Adipocyte (in vitro differentiated cells): ENCODE data around the gene ROBO3.
A peak's percentile ranks its signal among the peaks of the same experiment; 100 is the strongest.

Source experiments
- DNase-seq: peaks from one replicate; pipeline ENCODE4 v3.0.0-alpha.2; 2015; ENCODE audit warnings: low read depth
- H3K27me3 ChIP-seq: replicated peaks from 2 replicates; pipeline ENCODE4 v1.7.0; 2013; ENCODE audit warnings: mild to moderate bottlenecking, low read length, moderate library complexity; ENCODE audit not compliant: control insufficient read depth, insufficient read depth
- H3K36me3 ChIP-seq: 2 replicates; pipeline ENCODE4 v1.7.0; 2013; ENCODE audit warnings: low read length, mild to moderate bottlenecking, moderate library complexity; ENCODE audit not compliant: control insufficient read depth, insufficient read depth, severe bottlenecking
- H3K4me1 ChIP-seq: 2 replicates; pipeline ENCODE4 v1.7.0; 2013; ENCODE audit warnings: mild to moderate bottlenecking, low read length, moderate library complexity; ENCODE audit not compliant: control insufficient read depth, insufficient read depth
- H3K4me3 ChIP-seq: 2 replicates; pipeline ENCODE4 v1.7.0; 2013; ENCODE audit warnings: mild to moderate bottlenecking, low read length, moderate library complexity
- H3K9ac ChIP-seq: 2 replicates; pipeline ENCODE4 v1.7.0; 2013; ENCODE audit warnings: mild to moderate bottlenecking, low read length, moderate library complexity
- H3K9me3 ChIP-seq: 2 replicates; pipeline ENCODE4 v1.7.0; 2013; ENCODE audit warnings: mild to moderate bottlenecking, low read length, moderate library complexity; ENCODE audit not compliant: control insufficient read depth

ROBO3 gene

GRCh38 chr11:124844664-124845079 lies 20.6 kb upstream of the ROBO3 start:
- H3K4me1 ChIP-seq = peaks cover 6% of the 10 kb centered on the region
- no peaks in the 10 kb centered on the region for H3K36me3 ChIP-seq
- H3K27me3 ChIP-seq = peaks cover 100% of the 10 kb centered on the region
- no peak for DNase-seq
- no peak overlapping the region for H3K4me3 ChIP-seq
- no peak overlapping the region for H3K9ac ChIP-seq
- H3K9me3 ChIP-seq = peaks cover 6% of the 10 kb centered on the region

GRCh38 chr11:124846070-124846673 lies 19.1 kb upstream of the ROBO3 start:
- peaks cover 3% of the 10 kb centered on the region for H3K4me1 ChIP-seq
- DNase-seq = no peak
- H3K36me3 ChIP-seq = no peaks in the 10 kb centered on the region
- no peak overlapping the region for H3K4me3 ChIP-seq
- peaks cover 98% of the 10 kb centered on the region for H3K27me3 ChIP-seq
- peaks cover 6% of the 10 kb centered on the region for H3K9me3 ChIP-seq
- H3K9ac ChIP-seq = no peak overlapping the region

- no peak overlapping the region for H3K4me3 ChIP-seq
- DNase-seq = no peak
- peaks cover 7% of the 10 kb centered on the region for H3K4me1 ChIP-seq
- H3K27me3 ChIP-seq = peaks cover 61% of the 10 kb centered on the region
- peaks cover 9% of the 10 kb centered on the region for H3K9me3 ChIP-seq
- no peaks in the 10 kb centered on the region for H3K36me3 ChIP-seq
- H3K9ac ChIP-seq = no peak overlapping the region
Measured at GRCh38 chr11:124859171-124859570, 6.1 kb upstream of the ROBO3 start.

GRCh38 chr11:124861670-124862069 lies 3.6 kb upstream of the ROBO3 start:
- peaks cover 25% of the 10 kb centered on the region for H3K4me1 ChIP-seq
- no peaks in the 10 kb centered on the region for H3K9me3 ChIP-seq
- H3K9ac ChIP-seq = no peak overlapping the region
- H3K4me3 ChIP-seq = no peak overlapping the region
- DNase-seq = no peak
- peaks cover 67% of the 10 kb centered on the region for H3K27me3 ChIP-seq
- H3K36me3 ChIP-seq = no peaks in the 10 kb centered on the region

GRCh38 chr11:124863137-124863825 lies 2.0 kb upstream of the ROBO3 start:
- no peak overlapping the region for H3K9ac ChIP-seq
- peaks cover 81% of the 10 kb centered on the region for H3K27me3 ChIP-seq
- DNase-seq = peak; percentile 69
- no peaks in the 10 kb centered on the region for H3K36me3 ChIP-seq
- H3K9me3 ChIP-seq = no peaks in the 10 kb centered on the region
- peak overlapping the region; percentile 38 for H3K4me3 ChIP-seq
- peaks cover 25% of the 10 kb centered on the region for H3K4me1 ChIP-seq

- Histone ChIP-seq H3K9ac (no peak overlapping the region), H3K9me3 (no peaks in the 10 kb centered on the region), H3K4me1 (peaks cover 25% of the 10 kb centered on the region), H3K36me3 (no peaks in the 10 kb centered on the region), H3K27me3 (peaks cover 87% of the 10 kb centered on the region), H3K4me3 (no peak overlapping the region)
- no peak for DNase-seq
Measured at GRCh38 chr11:124863826-124864165, 1.4 kb upstream of the ROBO3 start.

GRCh38 chr11:124864176-124864891 lies 898 bp upstream of the ROBO3 start:
- DNase-seq = no peak
- peaks cover 89% of the 10 kb centered on the region for H3K27me3 ChIP-seq
- no peak overlapping the region for H3K9ac ChIP-seq
- H3K36me3 ChIP-seq = no peaks in the 10 kb centered on the region
- H3K9me3 ChIP-seq = no peaks in the 10 kb centered on the region
- H3K4me1 ChIP-seq = peaks cover 25% of the 10 kb centered on the region
- H3K4me3 ChIP-seq = no peak overlapping the region

- peaks cover 25% of the 10 kb centered on the region for H3K4me1 ChIP-seq
- no peak for DNase-seq
Measured at GRCh38 chr11:124864892-124865180, 396 bp upstream of the ROBO3 start.

GRCh38 chr11:124865902-124866851 lies 945 bp downstream of the ROBO3 start:
- peak overlapping the region; percentile 63 for H3K4me3 ChIP-seq
- H3K4me1 ChIP-seq = peaks cover 25% of the 10 kb centered on the region

More at GRCh38 chr11:124864892-124865180, 396 bp upstream of the ROBO3 start:
- Histone ChIP-seq H3K36me3 (no peaks in the 10 kb centered on the region), H3K9ac (no peak overlapping the region), H3K4me3 (no peak overlapping the region), H3K9me3 (no peaks in the 10 kb centered on the region), H3K27me3 (peaks cover 90% of the 10 kb centered on the region)

GRCh38 chr11:124867700-124868099 lies 2.5 kb downstream of the ROBO3 start:
- H3K4me3 ChIP-seq = no peak overlapping the region
- no peak overlapping the region for H3K9ac ChIP-seq
- peaks cover 25% of the 10 kb centered on the region for H3K4me1 ChIP-seq
- peaks cover 93% of the 10 kb centered on the region for H3K27me3 ChIP-seq
- no peaks in the 10 kb centered on the region for H3K9me3 ChIP-seq
- no peaks in the 10 kb centered on the region for H3K36me3 ChIP-seq
- peak; percentile 64 for DNase-seq

More at GRCh38 chr11:124865902-124866851, 945 bp downstream of the ROBO3 start:
- Histone ChIP-seq H3K27me3 (peaks cover 93% of the 10 kb centered on the region), H3K9me3 (no peaks in the 10 kb centered on the region), H3K9ac (no peak overlapping the region), H3K36me3 (no peaks in the 10 kb centered on the region)
- peak; percentile 67 for DNase-seq
